ENCODE results near the gene LTBP1.
"Not testable (repeated sequence)": the region's sequence is repeated elsewhere in the genome, so short reads cannot be mapped to it uniquely, and the experiment has no call there.

The LTBP1 gene

DNA sequence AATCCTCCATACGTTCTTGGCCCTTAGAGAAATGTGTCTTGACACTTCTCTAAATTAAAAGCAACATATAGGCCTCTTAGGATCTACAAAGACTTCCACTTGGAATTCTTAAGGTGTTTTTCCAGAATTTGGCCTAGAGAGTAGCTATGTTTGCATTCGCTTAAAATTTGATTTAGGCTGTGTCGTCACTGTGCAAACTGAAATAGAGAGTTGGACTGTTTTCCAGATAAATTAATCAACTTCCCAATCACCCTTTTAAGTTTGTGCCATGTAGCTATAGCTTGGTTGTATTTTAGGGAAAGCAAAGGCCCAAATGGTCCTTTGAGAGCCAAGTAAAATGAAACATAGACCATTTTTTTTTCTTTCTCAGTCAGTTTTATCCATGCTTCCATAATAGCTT, 401.1 kb downstream of the LTBP1 start:
- intact Hi-C loops (cut with DNase I), result no loop called here
- DNase-seq, result no peak

GRCh38 chr2:33350632-33351031, 403.9 kb downstream of the LTBP1 start:
- no peak for DNase-seq
- intact Hi-C loops (cut with DNase I), result no loop called here

DNA sequence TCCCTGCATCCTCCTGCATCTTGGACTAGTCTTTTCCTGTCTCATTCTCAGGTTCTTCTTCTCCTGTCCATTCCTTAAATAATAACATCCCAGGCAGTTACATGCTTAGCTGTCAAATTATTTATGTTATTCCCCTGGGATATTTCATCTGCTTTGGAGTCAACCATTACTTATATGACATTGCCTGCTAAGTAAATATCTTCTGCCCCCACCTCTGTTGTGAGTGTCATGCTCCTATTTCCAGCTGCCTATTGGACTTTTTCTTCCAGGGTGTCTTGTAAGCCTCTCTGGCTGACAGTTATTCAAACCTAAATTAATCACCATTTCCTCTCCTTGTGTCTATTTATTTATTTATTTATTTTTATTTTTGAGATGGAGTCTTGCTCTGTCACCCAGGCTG, 405.0 kb downstream of the LTBP1 start:
- intact Hi-C loops (cut with DNase I), result no loop called here

DNA sequence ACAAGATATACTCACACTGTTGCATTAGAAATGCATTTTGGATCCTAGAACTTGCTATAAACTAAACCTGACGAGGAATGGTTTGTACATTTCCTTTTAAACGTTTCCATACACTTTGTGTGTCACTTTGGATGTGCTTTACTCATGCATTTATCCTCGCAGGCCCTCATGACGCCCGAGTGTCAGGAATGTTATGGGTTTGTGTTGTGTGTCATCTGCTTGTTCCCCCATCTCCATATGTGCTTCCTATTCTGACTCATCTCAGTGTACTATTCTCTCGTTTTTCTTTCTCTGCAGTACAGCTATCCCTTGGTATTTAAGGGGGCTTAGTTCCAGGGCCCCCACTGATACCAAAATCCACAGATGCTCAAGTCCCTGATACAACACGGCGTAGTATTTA, 408.2 kb downstream of the LTBP1 start:
- intact Hi-C loops (cut with DNase I), result no loop called here
- DNase-seq, result peak in 2 of 10 donors; percentile 44 to 59

More for the DNA sequence above, 405.0 kb downstream of the LTBP1 start:
- DNase-seq, result no peak

GRCh38 chr2:33358878-33359277, 412.1 kb downstream of the LTBP1 start:
- DNase-seq, result no peak
- intact Hi-C loops (cut with DNase I), result no loop called here

DNA sequence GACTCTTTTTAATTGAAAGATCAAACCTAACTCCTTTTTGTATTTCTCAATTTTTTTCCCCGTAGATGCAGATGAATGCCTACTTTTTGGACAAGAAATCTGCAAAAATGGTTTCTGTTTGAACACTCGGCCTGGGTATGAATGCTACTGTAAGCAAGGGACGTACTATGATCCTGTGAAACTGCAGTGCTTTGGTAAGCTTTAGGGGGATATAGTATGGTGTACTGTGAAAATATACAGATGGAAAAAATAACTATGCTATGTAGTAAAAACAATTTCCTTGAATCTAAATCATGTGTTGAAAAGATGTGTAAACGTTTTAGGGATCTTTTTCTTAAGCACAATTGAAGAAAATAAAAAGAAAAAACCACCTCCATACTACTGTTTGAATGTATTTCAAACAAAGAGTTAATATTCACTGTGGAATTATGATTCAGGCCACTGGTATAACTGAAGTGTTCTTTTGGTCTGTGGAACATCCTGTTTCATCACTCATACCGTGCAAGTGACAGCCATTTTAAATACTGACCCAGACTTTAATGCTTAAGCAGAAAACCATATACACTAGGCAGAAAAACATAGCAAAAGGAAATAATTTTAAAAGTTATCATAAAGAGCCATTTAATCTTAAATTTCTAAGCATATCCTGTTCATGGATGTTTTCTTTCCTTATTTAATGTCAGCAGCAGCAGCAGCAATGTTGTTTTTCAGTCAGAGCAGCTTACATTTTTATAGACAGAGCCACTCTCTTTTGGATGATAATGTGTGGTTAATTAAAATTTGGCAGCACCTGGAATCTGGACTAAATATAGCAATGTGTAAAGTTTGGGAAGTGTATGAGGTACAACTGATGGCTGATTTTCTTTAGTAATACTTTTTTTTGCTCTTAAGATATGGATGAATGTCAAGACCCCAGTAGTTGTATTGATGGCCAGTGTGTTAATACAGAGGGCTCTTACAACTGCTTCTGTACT, 416.9 kb downstream of the LTBP1 start:
- no peak for DNase-seq
- intact Hi-C loops (cut with DNase I), result no loop called here

DNA sequence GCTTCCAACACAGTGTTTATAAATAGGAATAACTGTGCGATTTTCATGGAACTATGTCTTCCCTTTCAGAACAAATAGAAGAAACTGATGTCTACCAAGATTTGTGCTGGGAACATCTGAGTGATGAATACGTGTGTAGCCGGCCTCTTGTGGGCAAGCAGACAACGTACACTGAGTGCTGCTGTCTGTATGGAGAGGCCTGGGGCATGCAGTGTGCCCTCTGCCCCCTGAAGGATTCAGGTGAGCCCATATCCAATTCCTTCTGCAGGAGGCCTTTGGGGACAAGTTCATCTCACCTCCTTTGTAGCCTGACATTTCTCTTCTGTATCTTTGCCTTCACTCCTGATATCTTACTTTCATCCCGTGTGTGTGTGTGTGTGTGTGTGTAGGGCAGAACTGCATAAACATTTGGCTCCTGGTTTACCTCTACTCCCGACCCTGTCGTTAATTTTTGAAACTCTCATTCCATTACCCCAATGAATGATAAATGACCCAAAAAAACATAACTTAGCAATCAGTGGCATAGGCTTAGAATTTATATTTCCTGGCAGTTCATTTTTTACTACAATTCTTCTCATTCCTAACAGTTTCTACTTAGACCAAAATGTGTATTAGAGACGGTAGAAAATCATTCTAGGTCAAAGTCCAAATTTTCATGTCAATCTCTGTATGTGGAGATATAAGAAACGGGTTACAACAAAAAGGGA, 418.7 kb downstream of the LTBP1 start:
- DNase-seq, result peak in 1 of 10 donors; percentile 52
- intact Hi-C loops (cut with DNase I), result no loop called here

- intact Hi-C loops (cut with DNase I), result no loop called here
These were observed 419.7 kb downstream of the LTBP1 start for GRCh38 chr2:33366473-33366872.

DNA sequence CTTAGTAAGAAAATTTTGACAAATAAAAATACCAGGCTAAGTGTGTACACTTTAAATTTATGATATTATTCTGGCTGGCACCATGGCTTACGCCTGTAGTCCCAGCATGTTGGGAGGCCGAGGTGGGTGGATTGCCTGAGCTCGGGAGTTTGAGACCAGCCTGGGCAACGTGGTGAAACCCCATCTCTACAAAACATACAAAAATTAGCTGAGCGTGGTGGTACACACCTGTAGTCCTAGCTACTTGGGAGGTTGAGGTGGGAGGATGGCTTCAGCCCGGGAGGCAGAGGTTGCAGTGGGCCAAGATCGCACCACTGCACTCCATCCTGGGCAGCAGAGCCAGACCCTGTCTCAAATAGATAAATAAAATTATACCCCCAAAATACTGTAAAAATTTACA, 421.8 kb downstream of the LTBP1 start:
- peak in 1 of 10 donors; percentile 61 for DNase-seq
- intact Hi-C loops (cut with DNase I), result not testable (repeated sequence)

More at GRCh38 chr2:33366473-33366872, 419.7 kb downstream of the LTBP1 start:
- DNase-seq, result peak in 9 of 10 donors; percentile 32 to 92 (median 52)

GRCh38 chr2:33369191-33369590, 422.4 kb downstream of the LTBP1 start:
- intact Hi-C loops (cut with DNase I), result no loop called here
- DNase-seq, result no peak

- intact Hi-C loops (cut with DNase I), result loop anchor here (5.0 to 10.0 kb wide), 3 partner anchors 96 to 596 kb away; no protein-coding TSS in a partner anchor
- no peak for DNase-seq
These were observed 424.0 kb downstream of the LTBP1 start for GRCh38 chr2:33370636-33371265.

DNA sequence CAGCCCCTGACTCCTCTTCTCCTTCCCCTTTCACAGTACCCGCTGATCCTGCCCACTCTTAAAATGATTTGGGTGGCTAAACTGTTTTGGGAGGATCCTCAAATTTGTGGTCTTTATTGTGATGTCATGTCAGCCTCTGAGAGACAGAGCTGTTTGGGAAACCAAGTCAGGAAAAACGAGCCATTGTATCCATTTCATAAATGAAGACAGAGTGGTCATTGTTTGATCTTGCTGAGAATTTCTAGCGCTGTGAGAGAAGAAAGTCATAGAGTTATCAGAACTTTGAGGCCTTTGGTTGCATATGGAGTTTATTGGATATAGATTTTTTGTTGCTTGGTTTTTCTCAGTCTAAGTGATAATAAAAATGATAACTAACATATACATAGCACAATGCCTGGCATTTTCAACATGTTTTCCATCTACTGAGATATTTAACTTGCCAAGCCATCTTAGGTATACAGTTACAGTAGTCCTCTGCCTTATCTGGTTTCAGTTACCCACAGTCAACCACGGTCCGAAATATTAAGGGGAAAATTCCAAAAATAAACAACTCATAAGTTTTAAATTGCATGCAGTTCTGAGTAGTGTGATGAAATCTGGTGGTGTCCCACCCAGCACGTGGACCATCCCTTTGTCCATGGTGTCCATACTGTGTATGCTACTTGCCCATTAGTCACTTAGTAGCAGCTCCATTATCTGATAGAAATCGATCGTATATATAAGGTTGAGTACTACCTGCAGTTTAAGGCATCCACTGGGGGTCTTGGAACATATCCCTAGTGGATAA, 424.7 kb downstream of the LTBP1 start:
- DNase-seq, result no peak
- intact Hi-C loops (cut with DNase I), result loop anchor here (5.0 to 10.0 kb wide), 3 partner anchors 97 to 597 kb away; no protein-coding TSS in a partner anchor

DNA sequence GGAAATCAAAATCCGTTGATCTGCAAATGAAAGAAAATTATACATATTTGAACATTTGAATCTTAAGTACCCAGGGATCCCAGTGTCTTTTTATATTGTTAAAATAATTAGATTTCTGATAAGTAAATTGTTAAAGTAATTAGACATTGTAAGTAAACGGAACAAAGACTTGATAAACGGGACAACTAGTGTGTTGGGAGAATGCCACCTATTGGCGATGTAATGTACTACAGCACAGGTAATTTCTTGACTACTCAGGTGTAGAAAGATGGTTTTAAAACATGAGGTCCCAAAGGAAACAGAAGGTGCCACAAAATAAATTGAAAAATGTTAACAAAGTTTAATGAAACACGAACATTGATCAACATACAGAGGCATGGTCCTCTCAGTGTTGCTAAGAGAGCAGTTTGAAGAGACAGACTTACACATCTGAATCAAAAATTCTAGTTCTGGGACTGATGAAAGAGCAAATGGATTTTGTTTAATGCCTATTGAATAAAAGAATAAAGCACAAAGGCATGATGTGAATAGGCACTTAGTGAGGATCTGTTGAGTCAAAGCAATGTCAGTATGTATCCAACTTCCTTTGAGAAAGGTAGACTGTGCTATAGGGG, 426.3 kb downstream of the LTBP1 start:
- no peak for DNase-seq

GRCh38 chr2:33373986-33374385, 427.2 kb downstream of the LTBP1 start:
- DNase-seq, result no peak
- intact Hi-C loops (cut with DNase I), result loop anchor here (5.0 to 10.0 kb wide), 3 partner anchors 99 to 599 kb away; no protein-coding TSS in a partner anchor

More for the DNA sequence above, 426.3 kb downstream of the LTBP1 start:
- intact Hi-C loops (cut with DNase I), result loop anchor here (5.0 to 10.0 kb wide), 3 partner anchors 98 to 598 kb away; no protein-coding TSS in a partner anchor

DNA sequence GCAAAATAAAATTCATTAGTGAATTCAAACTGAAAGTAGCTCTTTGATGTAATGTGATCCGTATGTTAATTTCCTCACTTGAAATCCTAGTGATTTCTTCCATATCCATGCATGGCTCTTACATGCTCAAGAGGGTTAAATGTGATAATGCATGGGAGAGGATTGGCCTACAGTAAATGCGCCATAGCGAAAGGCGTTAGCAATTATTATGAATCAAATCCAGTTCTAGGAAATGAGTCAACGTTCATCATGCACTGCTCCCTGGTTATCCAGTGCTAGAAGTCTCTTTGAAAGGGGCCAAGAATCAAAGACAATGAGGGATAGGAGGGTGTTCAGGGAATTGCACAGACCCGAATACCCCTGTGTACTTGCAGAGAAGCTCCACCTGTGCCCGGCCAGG, 428.3 kb downstream of the LTBP1 start:
- intact Hi-C loops (cut with DNase I), result loop anchor here (10.0 kb wide), 2 partner anchors 100 to 600 kb away; no protein-coding TSS in a partner anchor
- no peak for DNase-seq

GRCh38 chr2:33377048-33377447, 430.3 kb downstream of the LTBP1 start:
- DNase-seq, result no peak

GRCh38 chr2:33378556-33379210, 431.9 kb downstream of the LTBP1 start:
- peak in 2 of 10 donors; percentile 25 to 61 for DNase-seq
- intact Hi-C loops (cut with DNase I), result loop anchor here (10.0 kb wide), 2 partner anchors 104 to 604 kb away; no protein-coding TSS in a partner anchor

More at GRCh38 chr2:33377048-33377447, 430.3 kb downstream of the LTBP1 start:
- intact Hi-C loops (cut with DNase I), result loop anchor here (10.0 kb wide), 2 partner anchors 102 to 602 kb away; no protein-coding TSS in a partner anchor

GRCh38 chr2:33380001-33380609, 433.4 kb downstream of the LTBP1 start:
- intact Hi-C loops (cut with DNase I), result no loop called here
- DNase-seq, result no peak
